22Rv1 (cell line): ENCODE results near the gene PPFIBP2.

Source experiments
- H3K27ac ChIP-seq: fragments of 450-650 bp; 2 replicates; pipeline ENCODE4 v1.5.1; 2017
- ZFX ChIP-seq: fragments of 450-650 bp; IDR thresholded peaks from 2 replicates; pipeline ENCODE4 v1.6.1; 2017; ENCODE audit warnings: antibody characterized with exemption, borderline replicate concordance
- TF ChIP-seq, protein P1 (sequence below): fragments of 450-650 bp; IDR thresholded peaks from 2 replicates; pipeline ENCODE4 v1.5.1; 2017; ENCODE audit warnings: mild to moderate bottlenecking

Gene PPFIBP2

GRCh38 chr11:7587712-7588111 is 73.9 kb downstream of the PPFIBP2 start:
- no peak overlapping the region for H3K27ac ChIP-seq

GRCh38 chr11:7589861-7590260 is 76.1 kb downstream of the PPFIBP2 start:
- TF ChIP-seq ZFX: no peak
- TF ChIP-seq, protein P1, sequence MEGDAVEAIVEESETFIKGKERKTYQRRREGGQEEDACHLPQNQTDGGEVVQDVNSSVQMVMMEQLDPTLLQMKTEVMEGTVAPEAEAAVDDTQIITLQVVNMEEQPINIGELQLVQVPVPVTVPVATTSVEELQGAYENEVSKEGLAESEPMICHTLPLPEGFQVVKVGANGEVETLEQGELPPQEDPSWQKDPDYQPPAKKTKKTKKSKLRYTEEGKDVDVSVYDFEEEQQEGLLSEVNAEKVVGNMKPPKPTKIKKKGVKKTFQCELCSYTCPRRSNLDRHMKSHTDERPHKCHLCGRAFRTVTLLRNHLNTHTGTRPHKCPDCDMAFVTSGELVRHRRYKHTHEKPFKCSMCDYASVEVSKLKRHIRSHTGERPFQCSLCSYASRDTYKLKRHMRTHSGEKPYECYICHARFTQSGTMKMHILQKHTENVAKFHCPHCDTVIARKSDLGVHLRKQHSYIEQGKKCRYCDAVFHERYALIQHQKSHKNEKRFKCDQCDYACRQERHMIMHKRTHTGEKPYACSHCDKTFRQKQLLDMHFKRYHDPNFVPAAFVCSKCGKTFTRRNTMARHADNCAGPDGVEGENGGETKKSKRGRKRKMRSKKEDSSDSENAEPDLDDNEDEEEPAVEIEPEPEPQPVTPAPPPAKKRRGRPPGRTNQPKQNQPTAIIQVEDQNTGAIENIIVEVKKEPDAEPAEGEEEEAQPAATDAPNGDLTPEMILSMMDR: no peak
- no peak overlapping the region for H3K27ac ChIP-seq

More at GRCh38 chr11:7587712-7588111, 73.9 kb downstream of the PPFIBP2 start:
- TF ChIP-seq, protein P1: no peak
- no peak for TF ChIP-seq ZFX

DNA sequence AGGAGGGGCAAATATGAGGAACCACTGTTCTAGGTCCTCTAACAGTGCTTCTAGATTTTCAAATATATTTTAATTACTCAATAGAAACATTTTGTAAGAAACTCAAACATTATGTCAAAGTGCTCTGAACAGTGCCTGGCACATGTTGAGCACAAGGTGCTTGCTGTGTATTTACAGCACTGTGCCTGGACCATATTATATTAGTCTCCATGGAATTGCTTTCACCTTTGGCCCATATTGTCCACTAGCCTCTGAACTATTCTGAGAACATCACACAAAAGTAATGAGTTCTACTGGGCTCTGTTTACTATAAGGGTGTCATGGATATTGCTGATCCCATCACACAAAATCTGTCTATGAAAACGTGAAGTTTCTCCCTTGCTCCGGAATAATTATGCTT is 76.7 kb downstream of the PPFIBP2 start:
- TF ChIP-seq, protein P1: no peak
- TF ChIP-seq ZFX: no peak
- H3K27ac ChIP-seq: no peak overlapping the region

GRCh38 chr11:7591107-7591894 is 77.5 kb downstream of the PPFIBP2 start:
- no peak overlapping the region for H3K27ac ChIP-seq
- TF ChIP-seq, protein P1: no peak

DNA sequence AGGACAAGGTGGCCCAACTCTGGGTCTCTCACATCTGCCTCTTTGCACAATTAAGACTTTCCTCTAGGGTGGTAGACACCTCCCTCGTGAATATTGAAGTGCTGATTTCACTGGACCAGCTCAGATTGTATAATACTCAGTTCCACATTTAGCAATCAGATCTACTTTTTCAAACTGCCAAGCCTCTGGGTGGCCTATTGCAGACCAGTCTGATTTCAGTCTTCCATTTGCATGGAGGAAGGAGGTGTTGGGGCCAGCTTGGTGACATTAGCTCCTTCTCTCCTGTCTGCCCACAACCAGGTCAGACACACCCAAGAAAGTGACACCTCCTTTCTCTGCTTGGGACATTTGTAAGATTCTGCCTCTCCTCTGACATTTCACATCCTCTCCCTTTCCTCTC is 78.2 kb downstream of the PPFIBP2 start:
- TF ChIP-seq, protein P1: no peak
- no peak for TF ChIP-seq ZFX
- no peak overlapping the region for H3K27ac ChIP-seq

DNA sequence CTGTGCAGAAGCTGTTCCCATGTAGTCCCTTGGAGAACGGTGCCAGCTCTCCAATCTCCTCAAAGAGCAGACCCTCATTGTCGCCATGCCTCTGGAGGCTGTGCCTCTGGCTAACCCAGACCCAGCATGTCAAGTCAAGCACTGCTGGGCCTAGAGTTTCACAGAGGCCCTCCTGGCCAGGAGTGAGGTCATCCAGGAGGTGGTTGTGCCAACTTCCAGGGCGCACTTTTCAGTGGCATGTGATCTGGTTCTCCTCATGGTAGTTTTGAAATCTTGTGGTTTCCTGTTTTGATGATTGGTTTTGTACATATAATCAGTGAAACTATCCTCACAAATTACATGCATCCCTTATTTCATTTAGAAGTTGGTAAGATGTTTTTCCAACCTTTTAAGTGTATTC is 78.9 kb downstream of the PPFIBP2 start:
- TF ChIP-seq ZFX: no peak
- TF ChIP-seq, protein P1: no peak
- H3K27ac ChIP-seq: no peak overlapping the region

DNA sequence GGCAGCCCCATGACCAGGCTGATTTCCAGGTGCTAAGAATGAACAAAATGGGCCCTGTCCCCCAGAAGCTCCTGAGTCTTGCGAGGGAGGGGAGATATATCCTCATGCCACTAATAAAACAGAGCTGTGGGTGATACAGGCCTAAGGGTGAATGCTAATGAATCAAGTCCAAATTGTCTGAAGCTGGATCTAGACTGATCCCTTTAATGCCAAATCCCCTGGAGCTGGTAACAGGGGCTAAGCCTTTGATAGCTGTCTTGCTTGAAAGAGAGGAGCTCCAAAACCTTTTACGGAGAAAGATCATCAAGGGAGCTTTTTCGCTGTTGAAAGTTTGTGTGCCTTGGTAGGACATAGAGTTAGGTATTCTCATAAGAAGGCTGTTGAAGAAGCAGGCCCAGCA is 79.7 kb downstream of the PPFIBP2 start:
- H3K27ac ChIP-seq: no peak overlapping the region
- TF ChIP-seq, protein P1: no peak
- no peak for TF ChIP-seq ZFX
